Smooth muscle cell of the brain vasculature (primary cell): ENCODE results near the gene CLIC5.

Source experiments
- DNase-seq: peaks from one replicate; pipeline ENCODE4 v3.0.0-alpha.2; 2012; ENCODE audit warnings: low read depth, low spot score

Gene CLIC5

GRCh38 chr6:45895569-45895968 is 120.1 kb downstream of the CLIC5 start:
- DNase-seq = no peak

GRCh38 chr6:45892696-45893245 is 122.9 kb downstream of the CLIC5 start:
- DNase-seq = no peak

DNA sequence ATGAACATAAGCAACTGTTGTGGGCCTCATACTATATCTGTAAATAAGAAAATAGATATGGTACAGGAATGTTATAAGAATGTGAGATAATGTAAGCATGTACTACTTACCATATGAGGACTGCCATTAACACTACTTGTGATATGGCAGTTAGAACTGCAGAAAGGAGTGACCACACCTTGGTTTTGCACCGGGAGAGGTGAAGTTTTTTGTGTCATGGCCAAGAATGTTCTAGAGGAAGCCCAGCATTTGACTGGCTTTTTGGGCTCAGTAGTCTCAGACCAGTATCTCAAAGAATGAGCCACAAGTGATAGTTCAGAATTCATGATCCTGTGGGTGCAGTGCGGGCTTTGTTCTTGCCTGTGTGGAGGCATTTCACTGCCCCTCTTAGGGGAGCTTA is 123.5 kb downstream of the CLIC5 start:
- no peak for DNase-seq

- no peak for DNase-seq
These were observed 128.9 kb downstream of the CLIC5 start for GRCh38 chr6:45886776-45887175.

DNA sequence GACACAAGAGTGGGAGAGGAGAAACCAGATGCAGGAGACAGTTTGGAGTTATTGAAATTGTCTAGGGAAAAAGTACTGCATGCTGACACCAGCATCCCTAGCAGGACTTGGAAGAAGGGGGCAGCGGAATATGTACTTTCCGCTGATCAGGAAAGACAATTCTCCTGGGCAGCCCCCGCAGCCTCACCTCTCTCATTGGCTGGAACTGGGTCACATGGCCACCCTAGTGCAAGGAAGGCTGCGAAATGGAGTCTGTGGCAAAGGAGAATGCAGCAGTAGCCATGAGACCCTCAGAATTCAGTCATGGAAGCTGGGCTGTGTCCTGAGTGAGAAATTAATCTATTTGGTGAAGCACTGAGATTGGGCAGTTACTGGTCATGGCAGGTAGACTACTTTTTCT is 131.3 kb downstream of the CLIC5 start:
- no peak for DNase-seq

DNA sequence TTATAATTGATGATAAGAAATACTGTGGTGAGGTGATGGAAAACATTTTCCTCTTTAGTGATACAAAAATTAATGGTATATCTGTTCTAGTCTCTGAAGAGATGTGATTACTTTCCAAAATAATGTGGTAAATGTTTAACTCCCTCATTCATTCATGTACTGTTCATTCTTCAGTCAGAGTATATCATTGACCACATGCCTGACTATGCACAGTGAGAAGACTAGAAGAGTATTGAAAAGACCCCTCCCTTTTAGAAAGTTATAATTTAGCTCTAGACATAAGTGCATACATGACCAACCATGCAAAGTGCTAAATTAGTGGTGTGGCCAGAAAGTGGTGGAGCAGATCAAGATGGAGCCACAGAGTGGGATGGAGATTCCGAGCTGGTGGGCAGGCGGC is 133.0 kb downstream of the CLIC5 start:
- DNase-seq = no peak

GRCh38 chr6:45881705-45882467 is 133.8 kb downstream of the CLIC5 start:
- DNase-seq = no peak

DNA sequence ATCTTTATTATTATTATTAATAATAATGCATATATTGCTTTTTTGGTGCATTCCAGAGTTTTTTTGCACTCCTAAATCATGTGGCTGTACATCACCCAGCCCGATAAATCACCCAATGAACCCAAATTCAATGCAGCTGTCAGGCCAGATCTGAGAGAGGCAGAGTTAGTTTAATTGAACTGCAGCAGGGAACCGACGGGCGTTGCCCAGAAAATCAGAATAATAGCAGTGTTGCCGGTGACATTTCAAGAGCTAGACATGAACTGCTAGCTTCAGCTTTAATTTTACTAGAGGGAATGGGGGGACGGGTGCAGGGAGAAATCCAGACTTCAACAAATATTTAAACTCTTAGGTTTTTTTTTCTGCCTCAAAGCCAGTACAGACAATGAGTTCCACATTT is 135.0 kb downstream of the CLIC5 start:
- DNase-seq = no peak

- no peak for DNase-seq
These were observed 135.5 kb downstream of the CLIC5 start for GRCh38 chr6:45880159-45880558.

DNA sequence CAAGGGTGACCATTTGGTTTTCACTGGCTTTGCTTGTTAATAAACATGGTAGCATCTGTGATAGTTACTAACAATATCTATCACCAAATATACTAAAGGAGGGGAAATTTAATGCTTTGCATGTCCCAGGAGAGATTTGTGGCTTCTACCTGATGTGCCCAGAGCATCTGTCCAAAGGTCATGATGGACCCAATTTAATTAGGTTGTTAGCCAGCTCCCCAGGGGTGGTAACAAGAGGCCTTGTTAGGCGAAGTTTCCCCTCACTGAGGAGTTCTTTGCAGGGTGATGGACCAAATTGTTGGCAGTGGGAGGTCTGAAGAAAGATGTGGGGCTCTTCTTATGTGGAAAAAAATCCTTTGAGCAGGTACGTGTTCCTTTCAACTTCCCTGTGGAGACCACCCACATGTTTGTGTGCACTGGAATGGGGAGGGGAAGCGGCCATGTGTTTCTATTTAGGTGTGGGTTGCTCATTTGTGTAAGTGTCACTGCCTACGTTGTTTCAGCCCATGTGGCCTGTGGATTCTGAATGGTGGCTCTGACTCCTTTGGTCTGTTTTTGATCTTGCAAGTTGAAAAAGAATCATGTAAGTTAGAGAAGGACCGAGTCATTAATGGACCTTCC is 137.6 kb downstream of the CLIC5 start:
- DNase-seq = no peak

DNA sequence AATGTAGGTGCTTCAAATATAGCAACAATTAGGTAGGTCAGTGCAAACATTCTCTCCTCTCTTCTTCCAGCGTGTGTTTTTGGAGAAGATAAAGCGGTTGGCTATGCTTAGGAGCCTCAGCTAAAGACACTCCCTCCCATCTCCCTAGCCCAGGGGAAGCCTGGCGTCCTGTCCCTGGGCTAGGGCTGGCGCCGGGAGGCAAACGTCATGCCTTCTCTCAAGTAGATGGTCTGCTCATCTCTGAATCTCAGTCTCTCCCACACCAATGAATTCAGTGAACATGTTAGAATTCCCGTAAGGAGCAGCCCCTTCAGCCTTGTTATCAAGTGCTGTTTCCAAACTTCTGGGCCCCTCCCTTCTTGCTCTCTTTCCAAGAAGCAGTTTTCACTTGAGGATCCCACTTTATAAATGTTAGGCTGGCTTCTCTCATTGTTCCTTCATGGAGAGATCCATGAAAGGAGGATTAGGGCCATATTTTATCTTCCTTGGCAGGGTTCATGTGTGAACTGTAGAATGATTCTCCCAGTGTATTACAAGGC is 142.8 kb downstream of the CLIC5 start:
- no peak for DNase-seq

DNA sequence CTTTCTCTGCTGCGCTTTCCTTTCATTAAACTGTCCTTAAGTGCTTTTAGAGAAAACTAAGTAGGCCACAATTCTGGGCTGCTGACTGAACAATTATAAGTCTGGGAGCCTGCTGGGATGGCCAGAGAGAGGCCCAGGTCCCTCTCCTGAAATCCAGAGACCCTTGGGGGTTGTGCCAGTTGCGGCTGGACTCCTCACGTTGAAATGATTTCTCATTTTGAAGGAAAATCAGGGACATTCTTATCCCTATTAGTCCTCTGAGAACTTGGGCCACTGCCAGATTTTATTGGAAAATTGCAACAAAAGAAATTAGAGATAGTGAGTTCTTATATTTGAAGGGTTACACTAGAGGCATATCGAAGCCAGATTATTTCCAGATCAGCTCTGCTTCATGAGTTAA is 145.1 kb downstream of the CLIC5 start:
- DNase-seq = no peak

DNA sequence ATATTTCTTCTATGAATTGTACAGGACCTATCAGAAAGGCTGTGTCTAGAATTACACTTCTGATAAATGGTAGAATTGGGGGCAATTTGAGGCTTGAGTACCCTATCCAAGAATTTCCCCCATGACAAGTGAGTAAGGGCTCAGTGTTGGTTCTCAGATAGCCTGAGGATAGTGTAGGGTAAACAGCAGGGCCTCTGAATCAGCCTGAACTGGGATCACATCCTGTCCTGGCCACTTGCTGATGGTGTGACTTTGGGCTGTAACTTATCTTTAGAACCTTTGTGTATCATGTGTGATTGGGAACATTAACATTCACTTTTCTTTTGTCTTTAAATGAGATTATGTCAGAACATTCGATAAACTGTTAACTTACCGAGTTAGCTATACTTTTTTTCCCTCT is 151.0 kb downstream of the CLIC5 start:
- no peak for DNase-seq

- DNase-seq = no peak
These were observed 157.0 kb downstream of the CLIC5 start for GRCh38 chr6:45858691-45859090.

GRCh38 chr6:45857827-45858226 is 157.8 kb downstream of the CLIC5 start:
- DNase-seq = no peak

DNA sequence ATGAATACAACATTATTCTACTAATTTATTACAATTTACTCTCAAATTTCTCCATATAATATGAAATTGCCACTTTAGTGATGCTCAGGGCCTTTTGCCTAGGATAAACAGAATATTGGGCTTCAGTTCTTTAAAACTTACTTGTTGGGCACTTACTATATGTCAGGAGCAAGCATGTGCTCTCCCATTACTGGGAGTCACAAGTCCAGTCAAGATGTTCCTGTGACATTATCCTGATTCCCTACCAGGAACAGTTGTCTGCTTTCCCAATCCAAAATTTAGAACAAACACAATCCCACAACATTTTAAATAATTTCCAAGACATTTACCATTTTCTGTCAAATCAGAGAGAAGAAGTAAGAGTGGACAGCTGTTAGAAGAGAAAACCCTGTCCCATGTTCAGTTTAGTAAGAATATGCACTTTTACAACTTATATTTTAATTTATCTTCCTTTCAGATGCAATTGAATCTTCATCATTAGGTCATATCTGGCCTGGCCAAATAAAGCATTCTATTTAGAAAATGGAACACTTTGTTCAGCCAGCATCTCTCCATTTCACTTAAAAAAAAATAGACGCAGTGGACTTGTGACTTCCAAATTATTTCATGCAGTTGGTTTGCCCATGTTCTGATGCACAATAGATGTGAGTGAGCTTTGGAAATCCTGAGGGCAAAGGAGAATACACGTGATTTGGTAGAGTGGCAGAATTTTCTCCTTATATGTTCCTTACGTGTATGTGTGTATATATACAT is 159.8 kb downstream of the CLIC5 start:
- no peak for DNase-seq

GRCh38 chr6:45854149-45854742 is 161.4 kb downstream of the CLIC5 start:
- DNase-seq = no peak

GRCh38 chr6:45851034-45851400 is 164.6 kb downstream of the CLIC5 start:
- DNase-seq = no peak

DNA sequence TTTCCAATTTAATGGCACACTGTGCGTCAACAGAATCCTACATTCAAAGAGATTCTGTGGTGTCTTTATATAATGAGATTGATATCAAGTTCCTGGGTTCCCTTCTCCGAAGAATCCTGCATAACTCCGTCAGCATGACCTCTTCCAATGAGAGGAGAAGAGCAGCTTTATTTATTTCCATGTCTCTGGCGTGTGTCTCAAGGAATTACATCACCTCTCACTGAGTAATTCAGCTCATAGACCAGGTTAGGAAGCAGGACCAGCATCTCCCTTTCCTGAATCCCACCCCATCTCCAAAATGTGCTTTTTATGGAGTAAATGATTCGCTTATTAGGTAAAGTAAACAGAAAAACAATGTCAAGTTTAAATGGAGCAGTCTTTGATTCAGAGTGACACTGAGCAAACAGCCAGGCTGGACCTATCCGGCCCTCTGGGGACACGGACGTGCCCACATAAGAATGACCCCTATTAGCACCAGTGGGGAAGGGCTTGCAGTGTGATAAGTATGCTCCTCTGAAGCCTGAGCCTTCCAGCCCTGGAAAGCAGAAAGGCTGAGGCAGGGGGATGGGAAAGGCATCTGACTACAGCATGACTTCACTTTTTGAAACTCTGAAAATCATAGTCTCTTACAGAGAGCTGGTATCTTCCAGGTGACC is 165.2 kb downstream of the CLIC5 start:
- no peak for DNase-seq

DNA sequence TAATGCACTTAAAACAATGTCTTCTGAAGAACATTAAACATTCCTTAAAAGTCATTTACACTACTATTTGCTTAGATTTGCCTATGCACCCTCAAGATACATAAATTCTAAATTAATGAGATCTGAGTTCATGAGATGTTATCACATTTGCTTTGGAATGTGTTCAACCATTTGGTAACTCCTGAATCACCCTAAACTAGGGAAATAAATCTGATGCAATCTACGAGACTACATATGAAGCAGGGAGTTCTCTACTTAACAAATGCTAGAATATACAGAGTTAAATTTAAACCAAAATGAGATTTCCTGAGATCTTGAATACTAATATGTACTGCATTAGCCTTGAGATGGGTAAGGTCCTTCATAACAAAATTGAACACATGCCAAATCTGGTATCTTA is 170.1 kb downstream of the CLIC5 start:
- DNase-seq = no peak

DNA sequence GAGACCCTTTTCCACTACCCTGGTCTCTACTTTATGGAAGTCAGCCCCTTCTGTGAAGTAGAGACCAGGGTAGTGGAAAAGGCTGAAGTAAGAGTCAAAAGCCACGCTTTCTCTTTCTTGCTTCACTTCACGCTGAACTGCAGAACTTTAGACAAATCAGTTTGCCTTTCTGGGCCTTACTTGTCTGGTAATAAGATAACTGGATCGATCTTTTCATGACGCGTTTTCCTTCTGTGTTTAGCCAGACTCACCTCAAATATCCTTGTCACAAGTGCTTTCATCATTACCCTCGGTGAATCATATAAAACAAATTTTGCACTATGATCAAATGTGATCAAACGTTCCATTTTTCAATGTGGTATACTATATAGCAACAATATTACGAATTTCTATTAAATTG is 170.7 kb downstream of the CLIC5 start:
- no peak for DNase-seq
